SK-N-SH (cell line): ENCODE results near the gene CAVIN1. TPM values are rescaled to one million over a fixed set of nuclear protein-coding genes. Genes with fewer than 3 reads are reported as not detected.

Source experiments
- CTCF ChIA-PET: fragments of 300-600, 350-600 bp; formaldehyde crosslinking; extraction: SDS; loops from one replicate; lab custom pipeline; 2021; lab: Yijun Ruan, JAX
- POLR2A ChIA-PET: fragments of 350-600 bp; sonication (Branson Sonifier 250); formaldehyde crosslinking; extraction: SDS; loops from one replicate; lab custom pipeline; 2020; ENCODE audit warnings: antibody characterized with exemption, inconsistent platforms; lab: Yijun Ruan, JAX
- DNase-seq: peaks from one replicate; pipeline ENCODE4 v3.0.0; 2012
- H2AFZ ChIP-seq: fragments of 200-600 bp; sonication (generic); 2 replicates; pipeline ENCODE4 v1.8.1; 2016; ENCODE audit warnings: antibody characterized with exemption, mild to moderate bottlenecking, low read depth
- H3F3A ChIP-seq: fragments of 200-600 bp; sonication (generic); replicated peaks from 2 replicates; pipeline ENCODE3; 2016; ENCODE audit warnings: antibody characterized with exemption, mild to moderate bottlenecking; ENCODE audit not compliant: insufficient read depth
- H3K27ac ChIP-seq, 2 experiments: fragments of 200-500 bp in 1 of 2; fragments of 200-600 bp in 1 of 2; sonication (Bioruptor generic) in 1 of 2; sonication (generic), shearing (Covaris generic) in 1 of 2; 2 replicates each; pipeline versions ENCODE4 v1.5.1 to v1.6.1; 2014 to 2016; ENCODE audit warnings: low read depth in 2 of 2, inconsistent platforms in 1 of 2, low read length in 1 of 2, mild to moderate bottlenecking in 1 of 2, mixed read lengths in 1 of 2
- H3K27me3 ChIP-seq: fragments of 200-600 bp; sonication (generic), shearing (Covaris generic); 2 replicates; pipeline ENCODE4 v1.6.1; 2016; ENCODE audit warnings: mixed run types; ENCODE audit not compliant: insufficient read depth
- H3K36me3 ChIP-seq, 2 experiments: fragments of 200-500 bp in 1 of 2; fragments of 200-600 bp in 1 of 2; sonication (Bioruptor generic) in 1 of 2; sonication (generic) in 1 of 2; replicated peaks in 1 of 2; 2 replicates each; pipeline versions ENCODE3 to v1.5.1; 2014 to 2016; ENCODE audit warnings: low read length in 1 of 2, mild to moderate bottlenecking in 1 of 2; ENCODE audit not compliant: insufficient read depth in 2 of 2, control insufficient read depth in 1 of 2
- H3K4me1 ChIP-seq, 2 experiments: fragments of 200-500 bp in 1 of 2; fragments of 200-600 bp in 1 of 2; sonication (Bioruptor generic) in 1 of 2; sonication (generic), shearing (Covaris generic) in 1 of 2; 2 replicates each; pipeline versions ENCODE4 v1.5.1 to v1.6.1; 2014 to 2016; ENCODE audit warnings: low read depth in 1 of 2, low read length in 1 of 2, mixed run types in 1 of 2; ENCODE audit not compliant: insufficient read depth in 2 of 2, control insufficient read depth in 1 of 2
- H3K4me2 ChIP-seq: fragments of 200-600 bp; sonication (generic), shearing (Covaris generic); 2 replicates; pipeline ENCODE4 v1.6.1; 2017; ENCODE audit warnings: mixed run types
- H3K4me3 ChIP-seq, 2 experiments: fragments of 200-500 bp in 1 of 2; fragments of 200-600 bp in 1 of 2; sonication (Bioruptor generic) in 1 of 2; sonication (generic), shearing (Covaris generic) in 1 of 2; 2 replicates each; pipeline versions ENCODE4 v1.5.1 to v1.8.1; 2014 to 2016; ENCODE audit warnings: low read depth in 2 of 2, inconsistent platforms in 1 of 2, low read length in 1 of 2, mild to moderate bottlenecking in 1 of 2, mixed read lengths in 1 of 2, moderate library complexity in 1 of 2
- H3K79me2 ChIP-seq: fragments of 200-600 bp; sonication (generic); 2 replicates; pipeline ENCODE4 v1.8.1; 2017; ENCODE audit warnings: mild to moderate bottlenecking; ENCODE audit not compliant: insufficient read depth
- H3K9ac ChIP-seq: fragments of 200-600 bp; sonication (generic); 2 replicates; pipeline ENCODE4 v1.6.1; 2017; ENCODE audit warnings: mixed run types
- H3K9me2 ChIP-seq: fragments of 200-600 bp; sonication (generic); 2 replicates; pipeline ENCODE4 v1.6.1; 2017; ENCODE audit warnings: mixed run types
- H3K9me3 ChIP-seq: fragments of 200-600 bp; sonication (generic); 2 replicates; pipeline ENCODE4 v1.6.1; 2017; ENCODE audit warnings: mixed run types, mild to moderate bottlenecking, moderate library complexity
- H4K20me1 ChIP-seq: fragments of 200-600 bp; sonication (generic); 2 replicates; pipeline ENCODE4 v1.6.1; 2017; ENCODE audit warnings: mild to moderate bottlenecking, mixed run types; ENCODE audit not compliant: insufficient read depth
- CHD2 ChIP-seq: fragments of 150-350 bp; IDR thresholded peaks from 2 replicates; pipeline ENCODE4 v1.6.1; 2018; ENCODE audit warnings: low read length; ENCODE audit not compliant: partially characterized antibody
- EP300 ChIP-seq, 2 experiments: IDR thresholded peaks; 2 replicates each; pipeline versions ENCODE4 v1.4.0 to v1.6.1; 2012; ENCODE audit warnings: borderline replicate concordance in 1 of 2, low read depth in 1 of 2, low read length in 1 of 2
- EZH2phosphoT487 ChIP-seq: fragments of 200-600 bp; sonication (generic); IDR thresholded peaks from 2 replicates; pipeline ENCODE4 v1.6.1; 2017; ENCODE audit warnings: low read depth, mixed run types, mild to moderate bottlenecking, antibody characterized with exemption, moderate library complexity, borderline replicate concordance
- FOXJ3 ChIP-seq: sonication (generic); formaldehyde crosslinking; IDR thresholded peaks from 2 replicates; pipeline ENCODE4 v1.5.1; 2020; ENCODE audit warnings: mild to moderate bottlenecking, missing genetic modification reagents
- GABPA ChIP-seq: IDR thresholded peaks from 2 replicates; pipeline ENCODE4 v1.4.0; 2012; ENCODE audit warnings: low read depth, mild to moderate bottlenecking
- MEF2A ChIP-seq: IDR thresholded peaks from 2 replicates; pipeline ENCODE4 v1.4.0; 2012; ENCODE audit warnings: low read depth, borderline replicate concordance
- NFIC ChIP-seq: IDR thresholded peaks from 2 replicates; pipeline ENCODE4 v1.4.0; 2012; ENCODE audit warnings: borderline replicate concordance
- RFX5 ChIP-seq: IDR thresholded peaks from 2 replicates; pipeline ENCODE4 v1.6.1; 2012; ENCODE audit warnings: mild to moderate bottlenecking, improper control_type of control experiment, low read length
- TAF1 ChIP-seq: IDR thresholded peaks from 2 replicates; pipeline ENCODE4 v1.6.1; 2012; ENCODE audit warnings: low read depth, mild to moderate bottlenecking, low read length, moderate library complexity, borderline replicate concordance
- TCF12 ChIP-seq: IDR thresholded peaks from 2 replicates; pipeline ENCODE4 v1.4.0; 2012
- YY1 ChIP-seq: IDR thresholded peaks from 2 replicates; pipeline ENCODE4 v1.4.0; 2012; ENCODE audit warnings: low read depth, mild to moderate bottlenecking
- WGBS: methylation state at CpG from one replicate; pipeline ENCODE4 v1.1.6; 2017; ENCODE audit warnings: low lambda C conversion rate; 5-methylcytosine and 5-hydroxymethylcytosine counted together
- polyA plus RNA-seq, 3 experiments: library from polyadenylated mRNA; depleted of rRNA; stranded (reverse); fragments of >200 nt; gene quantifications; 2 replicates each; pipeline ENCODE4 v1.2.3, GENCODE V29; 2012
- TF ChIP-seq, protein P1 (sequence below): IDR thresholded peaks from 2 replicates; pipeline ENCODE4 v1.6.1; 2012; ENCODE audit warnings: mild to moderate bottlenecking, low read depth, low read length, moderate library complexity
- TF ChIP-seq, protein P2 (sequence below): fragments of 150-350 bp; IDR thresholded peaks from 2 replicates; pipeline ENCODE4 v1.6.1; 2017; ENCODE audit warnings: antibody characterized with exemption, low read length, low read depth, borderline replicate concordance

The CAVIN1 gene
- polyA plus RNA-seq, 1 of the 3 experiments (the other 2 are of a cell fraction), result 290 TPM

DNA sequence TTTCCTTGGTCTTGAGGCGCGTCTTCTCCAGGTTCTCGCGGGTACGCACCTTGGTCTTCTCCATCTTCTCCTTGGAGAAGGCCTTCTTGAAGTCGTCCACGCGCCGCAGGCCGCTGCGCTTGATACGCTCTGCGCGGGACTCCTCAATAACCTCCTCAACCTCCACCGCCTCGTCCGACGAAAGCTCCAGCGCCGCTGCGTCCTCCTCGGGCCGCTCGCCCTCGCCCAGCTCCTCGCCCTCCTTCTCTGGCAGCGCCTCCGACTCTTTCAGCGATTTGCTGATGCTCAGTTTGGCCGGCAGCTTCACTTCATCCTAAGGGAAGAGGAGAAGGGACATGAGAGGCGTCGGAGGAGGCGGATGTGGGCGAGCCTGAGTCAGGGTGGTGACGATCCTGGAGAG is 18.0 kb downstream of the CAVIN1 start (continued):
- no peak for TF ChIP-seq FOXJ3 (CRISPR knock-in tag)
- TF ChIP-seq NFIC, result no peak
- no peak for TF ChIP-seq CHD2
- no peak for TF ChIP-seq GABPA

DNA sequence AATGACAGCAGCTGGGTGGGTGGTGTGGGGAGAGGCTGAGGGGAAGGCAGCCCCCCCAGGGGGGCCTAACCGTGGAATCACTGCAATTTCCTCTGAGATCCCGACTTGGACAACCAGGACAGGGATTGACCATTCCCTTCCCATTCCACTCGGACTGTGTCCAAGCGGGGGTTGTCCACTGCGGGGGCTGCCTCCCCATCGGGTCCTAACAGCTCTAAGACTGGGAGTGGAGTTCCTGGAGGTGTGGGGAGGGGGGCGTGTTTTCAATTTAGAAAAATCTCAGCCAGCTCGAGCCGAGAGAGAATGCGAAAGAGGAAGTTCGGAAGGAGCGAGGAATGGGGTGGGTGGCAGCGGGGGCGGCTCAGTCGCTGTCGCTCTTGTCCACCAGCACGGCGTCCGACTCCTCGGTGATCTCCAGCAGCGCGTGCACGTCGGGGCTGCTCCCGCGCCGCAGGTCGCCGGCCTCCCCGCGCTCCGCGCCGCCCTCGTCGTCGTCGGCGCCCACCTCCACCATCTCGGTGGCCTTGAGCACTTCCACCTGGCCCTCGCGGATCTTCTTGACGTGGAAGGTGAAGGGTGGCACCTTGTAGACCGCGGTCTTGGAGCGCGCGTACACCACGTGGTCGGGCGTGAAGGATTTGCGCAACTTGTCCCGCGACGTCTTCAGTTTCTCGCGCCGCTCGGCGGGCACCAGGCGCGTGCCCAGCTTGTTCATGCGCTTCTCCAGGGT is 18.6 kb downstream of the CAVIN1 start:
- H3K27me3 ChIP-seq, result no peaks in the 10 kb centered on the region
- no peak for DNase-seq
- H3K4me3 ChIP-seq, result no peak overlapping the region
- H3K79me2 ChIP-seq, result peaks cover 82% of the 10 kb centered on the region
- WGBS, result 93% methylated on average over 63 of the region's 63 CpGs
- no peak overlapping the region for H2AFZ ChIP-seq
- no peak overlapping the region for H3K4me2 ChIP-seq
- no peaks in the 10 kb centered on the region for H3K9me2 ChIP-seq
- POLR2A ChIA-PET, result no interaction called here
- H3K9me3 ChIP-seq, result no peaks in the 10 kb centered on the region
- H3K27ac ChIP-seq, result no peak overlapping the region; a peak in 1 of 4 replicates
- peaks cover 16 to 42% of the 10 kb centered on the region in 2 experiments for H3K36me3 ChIP-seq
- CTCF ChIA-PET, result interaction anchor here (0.8 to 26.0 kb wide), 8 partner anchors 16 to 241 kb away, joined by 3 to 683 read pairs (median 10); partner anchors contain the start of genes CAVIN1 and KCNH4
- H3K9ac ChIP-seq, result no peak overlapping the region
- TF ChIP-seq MEF2A (no peak), CHD2 (no peak), RFX5 (no peak), TCF12 (no peak), EP300 (IDR thresholded peaks at IDR 0.05; ENCODE audit: borderline replicate concordance in 1 of 2, low read depth in 1 of 2, low read length in 1 of 2) (no peak), EZH2phosphoT487 (no peak), YY1 (no peak), TAF1 (no peak), FOXJ3 (CRISPR knock-in tag) (no peak)
- TF ChIP-seq, protein P1, sequence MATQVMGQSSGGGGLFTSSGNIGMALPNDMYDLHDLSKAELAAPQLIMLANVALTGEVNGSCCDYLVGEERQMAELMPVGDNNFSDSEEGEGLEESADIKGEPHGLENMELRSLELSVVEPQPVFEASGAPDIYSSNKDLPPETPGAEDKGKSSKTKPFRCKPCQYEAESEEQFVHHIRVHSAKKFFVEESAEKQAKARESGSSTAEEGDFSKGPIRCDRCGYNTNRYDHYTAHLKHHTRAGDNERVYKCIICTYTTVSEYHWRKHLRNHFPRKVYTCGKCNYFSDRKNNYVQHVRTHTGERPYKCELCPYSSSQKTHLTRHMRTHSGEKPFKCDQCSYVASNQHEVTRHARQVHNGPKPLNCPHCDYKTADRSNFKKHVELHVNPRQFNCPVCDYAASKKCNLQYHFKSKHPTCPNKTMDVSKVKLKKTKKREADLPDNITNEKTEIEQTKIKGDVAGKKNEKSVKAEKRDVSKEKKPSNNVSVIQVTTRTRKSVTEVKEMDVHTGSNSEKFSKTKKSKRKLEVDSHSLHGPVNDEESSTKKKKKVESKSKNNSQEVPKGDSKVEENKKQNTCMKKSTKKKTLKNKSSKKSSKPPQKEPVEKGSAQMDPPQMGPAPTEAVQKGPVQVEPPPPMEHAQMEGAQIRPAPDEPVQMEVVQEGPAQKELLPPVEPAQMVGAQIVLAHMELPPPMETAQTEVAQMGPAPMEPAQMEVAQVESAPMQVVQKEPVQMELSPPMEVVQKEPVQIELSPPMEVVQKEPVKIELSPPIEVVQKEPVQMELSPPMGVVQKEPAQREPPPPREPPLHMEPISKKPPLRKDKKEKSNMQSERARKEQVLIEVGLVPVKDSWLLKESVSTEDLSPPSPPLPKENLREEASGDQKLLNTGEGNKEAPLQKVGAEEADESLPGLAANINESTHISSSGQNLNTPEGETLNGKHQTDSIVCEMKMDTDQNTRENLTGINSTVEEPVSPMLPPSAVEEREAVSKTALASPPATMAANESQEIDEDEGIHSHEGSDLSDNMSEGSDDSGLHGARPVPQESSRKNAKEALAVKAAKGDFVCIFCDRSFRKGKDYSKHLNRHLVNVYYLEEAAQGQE, result no peak
- TF ChIP-seq, protein P2, sequence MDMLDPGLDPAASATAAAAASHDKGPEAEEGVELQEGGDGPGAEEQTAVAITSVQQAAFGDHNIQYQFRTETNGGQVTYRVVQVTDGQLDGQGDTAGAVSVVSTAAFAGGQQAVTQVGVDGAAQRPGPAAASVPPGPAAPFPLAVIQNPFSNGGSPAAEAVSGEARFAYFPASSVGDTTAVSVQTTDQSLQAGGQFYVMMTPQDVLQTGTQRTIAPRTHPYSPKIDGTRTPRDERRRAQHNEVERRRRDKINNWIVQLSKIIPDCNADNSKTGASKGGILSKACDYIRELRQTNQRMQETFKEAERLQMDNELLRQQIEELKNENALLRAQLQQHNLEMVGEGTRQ, result no peak
- peaks cover 50% of the 10 kb centered on the region for H3F3A ChIP-seq
- peaks cover 11 to 24% of the 10 kb centered on the region in 2 experiments; a peak in 3 of 4 replicates for H3K4me1 ChIP-seq
- peaks cover 95% of the 10 kb centered on the region for H4K20me1 ChIP-seq
